ENCODE results near the gene KDM4F. TPM values are rescaled to one million over a fixed set of nuclear protein-coding genes. Genes with fewer than 3 reads are reported as not detected.

KDM4F gene
- total and polyA plus RNA-seq, 2 of the 8 experiments (the other 6 are each of a cell fraction or from before 2014, with no cell fraction given): not detected

DNA sequence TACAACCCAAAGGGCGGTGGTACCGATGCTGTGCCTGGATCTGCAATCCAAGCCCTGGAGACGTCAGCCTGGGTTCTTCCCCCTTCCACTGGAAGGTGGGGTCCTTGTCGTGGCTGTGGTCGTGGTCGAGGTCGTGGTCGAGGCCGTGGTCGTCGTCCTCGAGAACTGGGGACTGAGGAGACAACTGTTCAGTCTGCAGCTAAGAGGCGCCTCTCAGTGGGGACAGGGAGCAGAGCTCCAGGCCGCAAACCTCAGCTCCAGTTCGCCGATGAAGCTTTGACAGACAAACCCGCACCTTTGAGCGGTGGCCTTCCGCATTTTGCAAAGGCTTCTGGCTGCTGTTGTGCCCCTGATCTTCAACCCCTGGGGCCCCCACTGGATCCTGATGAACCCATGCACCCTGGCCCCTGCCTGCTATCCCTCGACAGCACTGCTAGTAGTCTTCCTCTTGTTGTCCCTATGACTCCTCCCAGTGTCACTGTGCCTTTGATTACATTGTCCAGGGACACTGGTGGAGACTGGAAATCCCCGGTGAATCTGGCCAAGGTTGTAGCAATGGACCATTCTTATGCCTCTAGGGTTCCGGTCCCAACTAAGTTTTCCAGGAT lies 1.5 kb downstream of the KDM4F start:
- no peak overlapping the region for H4K91ac ChIP-seq (replicated peaks; ENCODE audit: insufficient read length, low read length)
- FAIRE-seq (no peak), DNase-seq (ENCODE audit: low read depth in 1 of 2, low spot score in 2 of 2) (no peak)
- no peaks in the 10 kb centered on the region for H3K79me1 ChIP-seq (ENCODE audit: low read depth, low read length)
- ChIA-PET POLR2A (ENCODE audit: partially characterized antibody) (interaction anchor here (1.5 kb wide), 1 partner anchor 17 kb away, joined by 4 read pairs; no protein-coding TSS in a partner anchor), CTCF (ENCODE audit: partially characterized antibody) (interaction anchor here (1.0 kb wide), 1 partner anchor 16 kb away, joined by 3 read pairs; the partner anchor contains the start of gene SRSF8)
- no peak overlapping the region; a peak in 1 of 7 replicates for H3K9ac ChIP-seq (replicated peaks in 1 of 4; ENCODE audit: extremely low read depth in 1 of 4, low read depth in 3 of 4, low read length in 3 of 4)
- no peak overlapping the region for H3K27ac ChIP-seq (ENCODE audit: low read depth, low read length)
- H3K4me1 ChIP-seq (replicated peaks in 1 of 4; ENCODE audit: control insufficient read depth in 3 of 4, insufficient read depth in 4 of 4, low read length in 3 of 4): no peaks in the 10 kb centered on the region; a peak in 1 of 7 replicates
- 90% methylated on average over 21 of the region's 22 CpGs; no CpG with 5 or more reads in 1 of the 2 experiments for WGBS, 2 experiments (ENCODE audit: extremely low coverage in 1 of 2, insufficient coverage in 1 of 2, insufficient read length in 1 of 2, insufficient replicate concordance in 2 of 2, low coverage in 1 of 2, low lambda C conversion rate in 2 of 2, missing lambda C conversion rate in 1 of 2)
- H3K23ac ChIP-seq (ENCODE audit: insufficient read length): no peak overlapping the region
- H3K9me3 ChIP-seq (ENCODE audit: insufficient read depth in 2 of 2, low read depth in 1 of 2, low read length in 1 of 2): no peaks in the 10 kb centered on the region; a peak in 1 of 4 replicates
- no peak overlapping the region for H4K5ac ChIP-seq (ENCODE audit: insufficient read length, low read depth, low read length)
- H3K56ac ChIP-seq (replicated peaks; ENCODE audit: insufficient read length, low read depth, low read length): no peak overlapping the region
- no peaks in the 10 kb centered on the region for H3K36me3 ChIP-seq (ENCODE audit: control insufficient read depth in 2 of 4, insufficient read depth in 4 of 4, low read length in 3 of 4)
- no peak overlapping the region for H2BK5ac ChIP-seq (ENCODE audit: low read depth, low read length)
- H3K27me3 ChIP-seq (replicated peaks in 1 of 4; ENCODE audit: control insufficient read depth in 3 of 4, extremely low read depth in 1 of 4, insufficient read depth in 3 of 4, low read length in 3 of 4): no peaks in the 10 kb centered on the region; a peak in 1 of 7 replicates
- no peak overlapping the region for H3K4me3 ChIP-seq (ENCODE audit: extremely low read depth in 1 of 4, insufficient read depth in 2 of 4, low read depth in 3 of 4, low read length in 4 of 4)
- no peak overlapping the region for H3K4me2 ChIP-seq (ENCODE audit: insufficient read depth in 1 of 2, low read depth in 2 of 2, low read length in 2 of 2)
- TF ChIP-seq, protein P1, sequence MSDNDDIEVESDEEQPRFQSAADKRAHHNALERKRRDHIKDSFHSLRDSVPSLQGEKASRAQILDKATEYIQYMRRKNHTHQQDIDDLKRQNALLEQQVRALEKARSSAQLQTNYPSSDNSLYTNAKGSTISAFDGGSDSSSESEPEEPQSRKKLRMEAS (IDR thresholded peaks at IDR 0.05): no peak
- TF ChIP-seq GTF2F1 (IDR thresholded peaks at IDR 0.05; ENCODE audit: borderline replicate concordance, low read depth, low read length) (no peak), RAD21 (IDR thresholded peaks at IDR 0.05 in 1 of 2, conservative IDR thresholded peaks at IDR 0.05 in 1 of 2; ENCODE audit: low read depth in 2 of 2, low read length in 2 of 2) (peak; percentile 5 to 26; a peak in 1 of 4 replicates), RFX5 (IDR thresholded peaks at IDR 0.05; ENCODE audit: borderline replicate concordance, low read depth, low read length) (no peak), ZNF274 (IDR thresholded peaks at IDR 0.05; ENCODE audit: borderline replicate concordance, extremely low read depth, low read length) (no peak)
- TF ChIP-seq, protein P2, sequence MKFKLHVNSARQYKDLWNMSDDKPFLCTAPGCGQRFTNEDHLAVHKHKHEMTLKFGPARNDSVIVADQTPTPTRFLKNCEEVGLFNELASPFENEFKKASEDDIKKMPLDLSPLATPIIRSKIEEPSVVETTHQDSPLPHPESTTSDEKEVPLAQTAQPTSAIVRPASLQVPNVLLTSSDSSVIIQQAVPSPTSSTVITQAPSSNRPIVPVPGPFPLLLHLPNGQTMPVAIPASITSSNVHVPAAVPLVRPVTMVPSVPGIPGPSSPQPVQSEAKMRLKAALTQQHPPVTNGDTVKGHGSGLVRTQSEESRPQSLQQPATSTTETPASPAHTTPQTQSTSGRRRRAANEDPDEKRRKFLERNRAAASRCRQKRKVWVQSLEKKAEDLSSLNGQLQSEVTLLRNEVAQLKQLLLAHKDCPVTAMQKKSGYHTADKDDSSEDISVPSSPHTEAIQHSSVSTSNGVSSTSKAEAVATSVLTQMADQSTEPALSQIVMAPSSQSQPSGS (IDR thresholded peaks at IDR 0.05; ENCODE audit: low read length): no peak
- TF ChIP-seq, protein P3, sequence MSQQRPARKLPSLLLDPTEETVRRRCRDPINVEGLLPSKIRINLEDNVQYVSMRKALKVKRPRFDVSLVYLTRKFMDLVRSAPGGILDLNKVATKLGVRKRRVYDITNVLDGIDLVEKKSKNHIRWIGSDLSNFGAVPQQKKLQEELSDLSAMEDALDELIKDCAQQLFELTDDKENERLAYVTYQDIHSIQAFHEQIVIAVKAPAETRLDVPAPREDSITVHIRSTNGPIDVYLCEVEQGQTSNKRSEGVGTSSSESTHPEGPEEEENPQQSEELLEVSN (IDR thresholded peaks at IDR 0.05): no peak
- no peak overlapping the region for H2AFZ ChIP-seq (ENCODE audit: low read length)
- no peak overlapping the region for H2BK20ac ChIP-seq (ENCODE audit: low read length)
- no peaks in the 10 kb centered on the region for H3K79me2 ChIP-seq (ENCODE audit: control insufficient read depth in 1 of 2, insufficient read depth in 2 of 2, low read length in 2 of 2)
- H3K4ac ChIP-seq (replicated peaks; ENCODE audit: insufficient read length, low read depth, low read length): no peak overlapping the region
- H2AK5ac ChIP-seq (ENCODE audit: low read depth, low read length): no peak overlapping the region
- H2BK15ac ChIP-seq (ENCODE audit: low read length): no peak overlapping the region
- no peaks in the 10 kb centered on the region for H4K20me1 ChIP-seq (replicated peaks in 1 of 2; ENCODE audit: control insufficient read depth in 1 of 2, insufficient read depth in 2 of 2, low read length in 2 of 2)
- H3K18ac ChIP-seq (ENCODE audit: extremely low read depth, low read length): no peak overlapping the region
- H3K23me2 ChIP-seq (ENCODE audit: low read depth, low read length): no peaks in the 10 kb centered on the region
- no peak overlapping the region for H2BK120ac ChIP-seq (replicated peaks; ENCODE audit: low read depth, low read length)
- no peak overlapping the region for H4K8ac ChIP-seq (ENCODE audit: extremely low read depth, insufficient read depth, low read length)
- no peak overlapping the region for H3K14ac ChIP-seq (ENCODE audit: insufficient read length)
- no peak overlapping the region for H2BK12ac ChIP-seq (ENCODE audit: low read depth, low read length)
